H1 (cell line): Measurements from ENCODE around the gene IRF9. TPM values are rescaled to one million over a fixed set of nuclear protein-coding genes. Genes with fewer than 3 reads are reported as not detected.

Source experiments
- CTCF ChIA-PET: fragments of 300-600 bp; sonication (Branson Sonifier 250); formaldehyde crosslinking; loops from one replicate; lab custom pipeline; 2021; ENCODE audit not compliant: partially characterized antibody; lab: Charles Lee
- POLR2A ChIA-PET: fragments of 300-600 bp; sonication (Branson Sonifier 250); formaldehyde crosslinking; loops from one replicate; lab custom pipeline; 2021; ENCODE audit warnings: inconsistent platforms; ENCODE audit not compliant: partially characterized antibody; lab: Charles Lee
- DNase-seq, 2 experiments: peaks; one replicate each; pipeline versions ENCODE4 v3.0.0 to v3.0.0-alpha.2; 2010 to 2022; ENCODE audit warnings: low spot score in 2 of 2, low read depth in 1 of 2, mixed read lengths in 1 of 2
- FAIRE-seq: peaks from 2 replicates; lab custom pipeline; 2011; peaks lifted over from hg19 to GRCh38; lab: Jason Lieb, UNC
- H2AFZ ChIP-seq: 2 replicates; pipeline ENCODE4 v1.8.1; 2012; ENCODE audit warnings: low read length, inconsistent platforms
- H2AK5ac ChIP-seq: 2 replicates; pipeline ENCODE4 v1.6.1; 2013; ENCODE audit warnings: low read depth, low read length
- H2BK120ac ChIP-seq: replicated peaks from 2 replicates; pipeline ENCODE3; 2013; ENCODE audit warnings: low read depth, low read length, inconsistent platforms
- H2BK12ac ChIP-seq: 2 replicates; pipeline ENCODE4 v1.6.1; 2013; ENCODE audit warnings: low read depth, low read length
- H2BK15ac ChIP-seq: 2 replicates; pipeline ENCODE4 v1.6.1; 2013; ENCODE audit warnings: low read length
- H2BK20ac ChIP-seq: 2 replicates; pipeline ENCODE4 v1.6.1; 2013; ENCODE audit warnings: low read length
- H2BK5ac ChIP-seq: 2 replicates; pipeline ENCODE4 v1.6.1; 2013; ENCODE audit warnings: low read depth, low read length
- H3K14ac ChIP-seq: 2 replicates; pipeline ENCODE4 v1.6.1; 2013; ENCODE audit warnings: inconsistent platforms; ENCODE audit not compliant: insufficient read length
- H3K18ac ChIP-seq: 2 replicates; pipeline ENCODE4 v1.6.1; 2013; ENCODE audit warnings: low read length; ENCODE audit errors: extremely low read depth
- H3K23ac ChIP-seq: 2 replicates; pipeline ENCODE4 v1.6.1; 2013; ENCODE audit warnings: inconsistent platforms; ENCODE audit not compliant: insufficient read length
- H3K23me2 ChIP-seq: 2 replicates; pipeline ENCODE4 v1.6.1; 2013; ENCODE audit warnings: low read depth, low read length
- H3K27ac ChIP-seq: 2 replicates; pipeline ENCODE4 v1.6.1; 2011; ENCODE audit warnings: low read depth, low read length, inconsistent platforms
- H3K27me3 ChIP-seq, 4 experiments: replicated peaks in 1 of 4; 1 replicate in 1 of 4; 2 replicates in 3 of 4; pipeline versions ENCODE4 v1.6.1 to v1.8.1; 2011 to 2013; ENCODE audit warnings: low read length in 3 of 4, mild to moderate bottlenecking in 3 of 4, inconsistent platforms in 2 of 4, mixed read lengths in 2 of 4, moderate library complexity in 1 of 4; ENCODE audit not compliant: control insufficient read depth in 3 of 4, insufficient read depth in 3 of 4; ENCODE audit errors: extremely low read depth in 1 of 4
- H3K36me3 ChIP-seq, 4 experiments: 2 replicates each; pipeline versions ENCODE4 v1.6.1 to v1.8.1; 2011 to 2013; ENCODE audit warnings: mild to moderate bottlenecking in 4 of 4, low read length in 3 of 4, moderate library complexity in 2 of 4, control low read depth in 1 of 4, inconsistent platforms in 1 of 4; ENCODE audit not compliant: insufficient read depth in 4 of 4, control insufficient read depth in 2 of 4
- H3K4ac ChIP-seq: replicated peaks from 2 replicates; pipeline ENCODE3; 2013; ENCODE audit warnings: low read length, low read depth, mixed read lengths, inconsistent platforms; ENCODE audit not compliant: insufficient read length
- H3K4me1 ChIP-seq, 4 experiments: replicated peaks in 1 of 4; 1 replicate in 1 of 4; 2 replicates in 3 of 4; pipeline versions ENCODE4 v1.6.1 to v1.8.1; 2011 to 2013; ENCODE audit warnings: low read length in 3 of 4, inconsistent platforms in 2 of 4, mixed read lengths in 1 of 4; ENCODE audit not compliant: insufficient read depth in 4 of 4, control insufficient read depth in 3 of 4
- H3K4me2 ChIP-seq, 2 experiments: 2 replicates each; pipeline versions ENCODE4 v1.6.1 to v1.8.1; 2011 to 2013; ENCODE audit warnings: low read depth in 2 of 2, low read length in 2 of 2, control low read depth in 1 of 2, inconsistent platforms in 1 of 2, mild to moderate bottlenecking in 1 of 2; ENCODE audit not compliant: insufficient read depth in 1 of 2
- H3K4me3 ChIP-seq, 4 experiments: fragments of 200-600, 300-600 bp in 1 of 4; sonication (generic), shearing (Covaris generic), sonication (Bioruptor Twin) in 1 of 4; 2 replicates each; pipeline versions ENCODE4 v1.5.1 to v1.8.1; 2011 to 2016; ENCODE audit warnings: low read length in 4 of 4, low read depth in 3 of 4, control low read depth in 2 of 4, inconsistent platforms in 2 of 4, mild to moderate bottlenecking in 2 of 4, mixed read lengths in 1 of 4, moderate library complexity in 1 of 4; ENCODE audit not compliant: insufficient read depth in 2 of 4; ENCODE audit errors: extremely low read depth in 1 of 4
- H3K56ac ChIP-seq: replicated peaks from 2 replicates; pipeline ENCODE3; 2013; ENCODE audit warnings: low read depth, mild to moderate bottlenecking, mixed read lengths, low read length, inconsistent platforms; ENCODE audit not compliant: insufficient read length
- H3K79me1 ChIP-seq: 2 replicates; pipeline ENCODE4 v1.6.1; 2013; ENCODE audit warnings: low read depth, low read length, control low read depth
- H3K79me2 ChIP-seq, 2 experiments: 2 replicates each; pipeline versions ENCODE4 v1.6.1 to v1.8.1; 2012 to 2013; ENCODE audit warnings: low read length in 2 of 2, mild to moderate bottlenecking in 2 of 2, inconsistent platforms in 1 of 2; ENCODE audit not compliant: insufficient read depth in 2 of 2, control insufficient read depth in 1 of 2
- H3K9ac ChIP-seq, 4 experiments: replicated peaks in 1 of 4; 1 replicate in 1 of 4; 2 replicates in 3 of 4; pipeline versions ENCODE4 v1.6.1 to v1.8.1; 2011 to 2013; ENCODE audit warnings: low read depth in 3 of 4, low read length in 3 of 4, control low read depth in 2 of 4, mild to moderate bottlenecking in 2 of 4, moderate library complexity in 2 of 4, inconsistent platforms in 1 of 4; ENCODE audit errors: extremely low read depth in 1 of 4
- H3K9me3 ChIP-seq, 2 experiments: 2 replicates each; pipeline versions ENCODE4 v1.6.1 to v1.8.1; 2012 to 2013; ENCODE audit warnings: mild to moderate bottlenecking in 2 of 2, moderate library complexity in 2 of 2, control low read depth in 1 of 2, inconsistent platforms in 1 of 2, low read depth in 1 of 2, low read length in 1 of 2, mixed read lengths in 1 of 2; ENCODE audit not compliant: insufficient read depth in 2 of 2
- H4K20me1 ChIP-seq, 2 experiments: replicated peaks in 1 of 2; 2 replicates each; pipeline versions ENCODE3 to v1.8.1; 2011 to 2013; ENCODE audit warnings: inconsistent platforms in 2 of 2, low read length in 2 of 2, mild to moderate bottlenecking in 1 of 2; ENCODE audit not compliant: insufficient read depth in 2 of 2, control insufficient read depth in 1 of 2
- H4K5ac ChIP-seq: 2 replicates; pipeline ENCODE4 v1.6.1; 2013; ENCODE audit warnings: low read length, low read depth, mixed read lengths, inconsistent platforms; ENCODE audit not compliant: insufficient read length
- H4K8ac ChIP-seq: 2 replicates; pipeline ENCODE4 v1.8.0; 2013; ENCODE audit warnings: mild to moderate bottlenecking, moderate library complexity, low read length, inconsistent platforms; ENCODE audit not compliant: insufficient read depth; ENCODE audit errors: extremely low read depth
- H4K91ac ChIP-seq: replicated peaks from 2 replicates; pipeline ENCODE3; 2013; ENCODE audit warnings: low read length, mixed read lengths, inconsistent platforms; ENCODE audit not compliant: insufficient read length
- PHF8 ChIP-seq: fragments of 200-600 bp; sonication (generic); conservative IDR thresholded peaks from 2 replicates; pipeline ENCODE4 v1.7.1; 2012; ENCODE audit warnings: low read depth, mild to moderate bottlenecking, inconsistent platforms, low read length, moderate library complexity
- WGBS, 2 experiments: shearing (Covaris generic) in 1 of 2; methylation state at CpG; one replicate each; pipeline versions ENCODE4 v1.1.6 to v1.1.7; 2013 to 2015; ENCODE audit warnings: low lambda C conversion rate in 2 of 2, mixed read lengths in 2 of 2, inconsistent platforms in 1 of 2, low coverage in 1 of 2, missing lambda C conversion rate in 1 of 2; ENCODE audit not compliant: insufficient replicate concordance in 2 of 2, insufficient coverage in 1 of 2, insufficient read length in 1 of 2; ENCODE audit errors: extremely low coverage in 1 of 2, missing lambda C conversion rate in 1 of 2; 5-methylcytosine and 5-hydroxymethylcytosine counted together
- polyA plus RNA-seq, 7 experiments: library from polyadenylated mRNA; depleted of rRNA in 3 of 7; stranded (reverse) in 5 of 7; unstranded in 2 of 7; fragments of >200 nt in 5 of 7; fragments of 200-250 nt in 2 of 7; gene quantifications; 1 replicate in 5 of 7; 2 replicates in 1 of 7; 4 replicates in 1 of 7; pipeline versions ENCODE4 v1.2.1 to v1.2.3, GENCODE V29; 2011 to 2013; ENCODE audit warnings: missing spikeins in 2 of 7, mixed read lengths in 2 of 7
- total RNA-seq: library from RNA; stranded (reverse); fragmentation: NEBNext Ultra II Directional; extraction: Animal tissue kit (Norgen Biotek cat#: 25700); gene quantifications from 2 replicates; pipeline ENCODE4 v1.2.1, GENCODE V29; 2021

The IRF9 gene
- total and polyA plus RNA-seq, 2 of the 8 experiments (the other 6 are each of a cell fraction or from before 2014, with no cell fraction given) = 11.4 to 13.2 TPM

GRCh38 chr14:24185026-24185425 lies 24.0 kb downstream of the IRF9 start:
- no peak overlapping the region for H4K5ac ChIP-seq
- peaks cover 0 to 13% of the 10 kb centered on the region in 2 experiments; a peak in 2 of 4 replicates for H3K79me2 ChIP-seq
- H2AK5ac ChIP-seq = no peak overlapping the region
- no peak overlapping the region for H2AFZ ChIP-seq
- H3K4ac ChIP-seq = no peak overlapping the region
- no peak overlapping the region for H3K9ac ChIP-seq
- H2BK120ac ChIP-seq = no peak overlapping the region
- no peak overlapping the region for H3K4me2 ChIP-seq
- no peak overlapping the region for H3K18ac ChIP-seq
- no peak overlapping the region for H2BK15ac ChIP-seq
- H3K27me3 ChIP-seq = no peaks in the 10 kb centered on the region
- H3K4me3 ChIP-seq = no peak overlapping the region
- H3K14ac ChIP-seq = no peak overlapping the region
- H3K56ac ChIP-seq = no peak overlapping the region
- peaks cover 5% of the 10 kb centered on the region for H3K23me2 ChIP-seq
- no peak overlapping the region for H3K27ac ChIP-seq
- H3K79me1 ChIP-seq = peaks cover 14% of the 10 kb centered on the region
- H3K23ac ChIP-seq = no peak overlapping the region
- H4K8ac ChIP-seq = no peak overlapping the region
- DNase-seq (no peak), FAIRE-seq (no peak)
- 86% methylated on average over 7 of the region's 7 CpGs; no CpG with 5 or more reads in 1 of the 2 experiments for WGBS, 2 experiments
- TF ChIP-seq PHF8 = no peak
- no peak overlapping the region for H2BK5ac ChIP-seq
- no peak overlapping the region for H4K91ac ChIP-seq
- peaks cover 0 to 7% (median 4%) of the 10 kb centered on the region in 4 experiments; a peak in 6 of 7 replicates for H3K4me1 ChIP-seq
- H4K20me1 ChIP-seq = peaks cover 2 to 25% of the 10 kb centered on the region in 2 experiments
- POLR2A ChIA-PET = interaction anchor here (0.6 to 9.3 kb wide), 8 partner anchors 10 to 87 kb away, joined by 3 to 158 read pairs (median 3); partner anchors contain the start of genes MDP1, REC8 and TM9SF1
- CTCF ChIA-PET = interaction anchor here (0.6 to 1.5 kb wide), 3 partner anchors 11 to 1631 kb away, joined by 3 to 8 read pairs (median 3); partner anchors contain the start of gene IRF9
- H2BK12ac ChIP-seq = no peak overlapping the region
- H2BK20ac ChIP-seq = no peak overlapping the region
- peaks cover 20 to 69% (median 56%) of the 10 kb centered on the region in 4 experiments; a peak in 7 of 8 replicates for H3K36me3 ChIP-seq
- no peaks in the 10 kb centered on the region for H3K9me3 ChIP-seq
